Fibroblast of lung (primary cell): Measurements from ENCODE around the gene SLC12A6. TPM values are rescaled to one million over a fixed set of nuclear protein-coding genes. Genes with fewer than 3 reads are reported as not detected.

ENCODE experiments used
- DNase-seq, 2 donors: peaks; one replicate each; pipeline versions ENCODE4 v3.0.0 to v3.0.0-alpha.2; 2010; ENCODE audit warnings: low read depth in 2 of 2
- H2AFZ ChIP-seq: 2 replicates; pipeline ENCODE4 v1.5.1; 2012; ENCODE audit warnings: low read length, control low read depth, inconsistent platforms
- H3K27ac ChIP-seq: 2 replicates; pipeline ENCODE4 v1.5.1; 2011; ENCODE audit warnings: low read length, control low read depth; ENCODE audit not compliant: insufficient read depth
- H3K27me3 ChIP-seq: 2 replicates; pipeline ENCODE4 v1.5.1; 2011; ENCODE audit warnings: mild to moderate bottlenecking, low read length; ENCODE audit not compliant: control insufficient read depth, insufficient read depth
- H3K36me3 ChIP-seq: 2 replicates; pipeline ENCODE4 v1.5.1; 2011; ENCODE audit warnings: low read length; ENCODE audit not compliant: control insufficient read depth, insufficient read depth
- H3K4me1 ChIP-seq: 2 replicates; pipeline ENCODE4 v1.5.1; 2011; ENCODE audit warnings: low read length; ENCODE audit not compliant: control insufficient read depth, insufficient read depth; ENCODE audit errors: extremely low read depth
- H3K4me2 ChIP-seq: 2 replicates; pipeline ENCODE4 v1.5.1; 2011; ENCODE audit warnings: low read length, control low read depth; ENCODE audit not compliant: insufficient read depth; ENCODE audit errors: extremely low read depth
- H3K4me3 ChIP-seq, 4 experiments: fragments of 200-600 bp in 1 of 4; sonication (generic) in 1 of 4; replicated peaks in 1 of 4; 2 replicates each; pipeline ENCODE4 v1.5.1; 2011 to 2016; ENCODE audit warnings: low read length in 4 of 4, low read depth in 3 of 4, mild to moderate bottlenecking in 3 of 4, control low read depth in 2 of 4, inconsistent platforms in 1 of 4, mixed read lengths in 1 of 4; ENCODE audit not compliant: insufficient read depth in 1 of 4; ENCODE audit errors: control extremely low read depth in 1 of 4
- H3K79me2 ChIP-seq: 2 replicates; pipeline ENCODE4 v1.5.1; 2012; ENCODE audit warnings: mild to moderate bottlenecking, low read length, inconsistent platforms; ENCODE audit not compliant: control insufficient read depth, insufficient read depth
- H3K9ac ChIP-seq: 2 replicates; pipeline ENCODE4 v1.5.1; 2011; ENCODE audit warnings: mild to moderate bottlenecking, low read length, control low read depth; ENCODE audit not compliant: insufficient read depth
- H3K9me3 ChIP-seq: 2 replicates; pipeline ENCODE4 v1.5.1; 2012; ENCODE audit warnings: low read depth, low read length; ENCODE audit not compliant: control insufficient read depth, insufficient read depth
- H4K20me1 ChIP-seq: 2 replicates; pipeline ENCODE4 v1.5.1; 2011; ENCODE audit warnings: low read length; ENCODE audit not compliant: control insufficient read depth, insufficient read depth; ENCODE audit errors: extremely low read depth
- EZH2 ChIP-seq: IDR thresholded peaks from 2 replicates; pipeline ENCODE4 v1.5.1; 2012; ENCODE audit warnings: low read length, control low read depth, mild to moderate bottlenecking; ENCODE audit errors: missing control alignments
- polyA plus RNA-seq, 2 donors: library from polyadenylated mRNA; depleted of rRNA in 1 of 2; stranded (reverse) in 1 of 2; unstranded in 1 of 2; fragments of >200 nt; gene quantifications; 2 replicates each; pipeline ENCODE4 v1.2.1, GENCODE V29; 2011 to 2012; ENCODE audit warnings: missing spikeins in 1 of 2
- total RNA-seq: library from RNA; depleted of rRNA; stranded (reverse); fragments of >200 nt; gene quantifications from 2 replicates; pipeline ENCODE4 v1.2.1, GENCODE V29; 2014
- TF ChIP-seq, protein P1 (sequence below), 2 donors: IDR thresholded peaks in 1 of 2; conservative IDR thresholded peaks in 1 of 2; 1 replicate in 1 of 2; 2 replicates in 1 of 2; pipeline ENCODE4 v1.5.1; 2011 to 2012; ENCODE audit warnings: low read length in 2 of 2, control low read depth in 1 of 2, inconsistent platforms in 1 of 2, low read depth in 1 of 2, mild to moderate bottlenecking in 1 of 2

The SLC12A6 gene
- total and polyA plus RNA-seq, 2 donors (not counting 1 experiment from before 2014, with no cell fraction given): 19.2 to 26.9 TPM

DNA sequence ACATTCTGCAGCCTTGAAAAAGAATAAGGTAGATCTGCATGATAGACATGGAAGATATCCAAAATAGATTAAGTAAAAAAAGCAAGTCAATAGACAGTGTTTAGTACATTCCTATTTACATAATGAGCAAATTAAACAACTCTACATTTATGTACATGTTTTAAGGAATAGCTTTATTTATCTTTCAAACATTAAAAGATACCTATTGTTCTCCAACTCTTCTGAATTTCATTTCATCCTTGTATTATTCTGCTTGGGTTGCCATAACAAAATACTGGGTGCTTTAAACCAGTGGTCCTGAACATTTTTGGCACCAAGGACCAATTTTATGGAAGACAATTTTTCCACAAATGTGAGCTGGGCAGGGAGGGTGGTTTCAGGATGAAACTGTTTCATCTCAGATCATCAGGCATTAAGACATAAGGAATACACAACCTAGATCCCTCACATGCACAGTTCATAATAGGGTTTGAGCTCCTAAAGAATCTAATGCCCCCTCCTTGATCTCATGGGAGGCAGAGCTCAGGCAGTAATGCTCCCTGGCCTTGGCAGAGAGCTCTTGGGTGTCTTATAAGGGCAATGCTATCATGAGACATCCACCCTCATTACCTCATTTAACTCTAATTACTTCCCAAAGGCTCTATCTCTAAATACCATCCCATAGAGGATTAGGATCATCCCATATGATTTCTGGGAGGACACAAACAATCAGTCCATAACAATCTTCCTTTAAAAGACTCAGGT is 120.9 kb downstream of the SLC12A6 start:
- TF ChIP-seq, protein P1, sequence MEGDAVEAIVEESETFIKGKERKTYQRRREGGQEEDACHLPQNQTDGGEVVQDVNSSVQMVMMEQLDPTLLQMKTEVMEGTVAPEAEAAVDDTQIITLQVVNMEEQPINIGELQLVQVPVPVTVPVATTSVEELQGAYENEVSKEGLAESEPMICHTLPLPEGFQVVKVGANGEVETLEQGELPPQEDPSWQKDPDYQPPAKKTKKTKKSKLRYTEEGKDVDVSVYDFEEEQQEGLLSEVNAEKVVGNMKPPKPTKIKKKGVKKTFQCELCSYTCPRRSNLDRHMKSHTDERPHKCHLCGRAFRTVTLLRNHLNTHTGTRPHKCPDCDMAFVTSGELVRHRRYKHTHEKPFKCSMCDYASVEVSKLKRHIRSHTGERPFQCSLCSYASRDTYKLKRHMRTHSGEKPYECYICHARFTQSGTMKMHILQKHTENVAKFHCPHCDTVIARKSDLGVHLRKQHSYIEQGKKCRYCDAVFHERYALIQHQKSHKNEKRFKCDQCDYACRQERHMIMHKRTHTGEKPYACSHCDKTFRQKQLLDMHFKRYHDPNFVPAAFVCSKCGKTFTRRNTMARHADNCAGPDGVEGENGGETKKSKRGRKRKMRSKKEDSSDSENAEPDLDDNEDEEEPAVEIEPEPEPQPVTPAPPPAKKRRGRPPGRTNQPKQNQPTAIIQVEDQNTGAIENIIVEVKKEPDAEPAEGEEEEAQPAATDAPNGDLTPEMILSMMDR (conservative IDR thresholded peaks at IDR 0.05 in 1 of 2, IDR thresholded peaks at IDR 0.05 in 1 of 2; ENCODE audit: low read depth in 1 of 2, low read length in 2 of 2): no peak
- TF ChIP-seq EZH2: no peak
- no peaks in the 10 kb centered on the region for H4K20me1 ChIP-seq
- H3K4me1 ChIP-seq: peaks cover 3% of the 10 kb centered on the region
- no peak overlapping the region for H3K27ac ChIP-seq
- H3K79me2 ChIP-seq: no peaks in the 10 kb centered on the region
- no peak for DNase-seq
- no peak overlapping the region for H2AFZ ChIP-seq
- H3K4me2 ChIP-seq: no peak overlapping the region
- H3K36me3 ChIP-seq: no peaks in the 10 kb centered on the region
- no peak overlapping the region for H3K9ac ChIP-seq
- no peaks in the 10 kb centered on the region for H3K27me3 ChIP-seq
- no peak overlapping the region for H3K4me3 ChIP-seq
- H3K9me3 ChIP-seq: no peaks in the 10 kb centered on the region

DNA sequence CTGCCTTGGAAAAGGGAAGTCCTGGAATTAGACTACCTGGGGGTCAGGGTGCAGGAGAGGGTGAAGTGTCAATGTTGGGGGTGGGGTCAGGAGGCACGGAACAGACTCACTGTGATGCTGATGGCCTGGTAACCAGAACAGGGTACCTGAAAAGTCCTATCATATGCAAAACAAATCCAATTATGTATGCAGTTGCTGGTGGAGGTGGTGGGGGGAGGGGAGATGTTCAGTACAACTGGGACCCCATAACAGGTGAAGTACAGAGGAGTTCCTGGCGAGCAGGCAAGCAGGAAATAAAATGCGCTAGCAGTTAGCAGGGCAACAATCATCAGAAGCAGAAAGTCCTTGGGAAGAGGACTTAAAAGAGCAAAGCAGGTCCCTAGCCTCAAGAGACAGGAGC is 123.4 kb downstream of the SLC12A6 start:
- no peaks in the 10 kb centered on the region for H3K27me3 ChIP-seq
- H3K4me1 ChIP-seq: peaks cover 3% of the 10 kb centered on the region
- no peaks in the 10 kb centered on the region for H3K9me3 ChIP-seq
- no peak overlapping the region for H3K27ac ChIP-seq
- H2AFZ ChIP-seq: no peak overlapping the region
- peaks cover 3% of the 10 kb centered on the region for H3K79me2 ChIP-seq
- no peak for DNase-seq
- H4K20me1 ChIP-seq: no peaks in the 10 kb centered on the region
- TF ChIP-seq EZH2: no peak
- no peak overlapping the region for H3K9ac ChIP-seq
- no peak overlapping the region for H3K4me2 ChIP-seq
- H3K4me3 ChIP-seq: no peak overlapping the region
- H3K36me3 ChIP-seq: no peaks in the 10 kb centered on the region

DNA sequence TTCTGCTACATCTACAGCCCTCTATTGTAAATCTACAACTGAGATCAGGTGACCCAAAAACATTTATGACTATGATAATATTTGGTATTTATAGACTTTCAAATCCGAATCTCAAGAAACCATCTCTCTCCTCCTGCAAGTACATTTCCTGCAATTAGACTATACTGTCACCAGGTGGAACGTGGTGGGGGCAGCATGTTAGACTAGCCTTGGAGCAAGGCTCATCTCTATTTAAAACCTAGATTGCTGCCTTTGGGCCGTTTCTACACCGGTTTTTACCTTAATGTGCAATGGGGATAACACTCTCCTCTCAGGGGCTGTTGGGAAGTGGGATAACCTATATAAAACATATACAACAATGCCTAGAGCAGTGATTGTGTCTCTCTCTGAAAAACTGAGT is 123.9 kb downstream of the SLC12A6 start:
- H3K9me3 ChIP-seq: no peaks in the 10 kb centered on the region
- peaks cover 8% of the 10 kb centered on the region for H3K79me2 ChIP-seq
- H3K9ac ChIP-seq: no peak overlapping the region
- no peak overlapping the region for H2AFZ ChIP-seq
- TF ChIP-seq, protein P1 (conservative IDR thresholded peaks at IDR 0.05 in 1 of 2, IDR thresholded peaks at IDR 0.05 in 1 of 2; ENCODE audit: low read depth in 1 of 2, low read length in 2 of 2): no peak
- TF ChIP-seq EZH2: no peak
- H4K20me1 ChIP-seq: no peaks in the 10 kb centered on the region
- no peak for DNase-seq
- no peak overlapping the region for H3K27ac ChIP-seq
- peaks cover 3% of the 10 kb centered on the region for H3K4me1 ChIP-seq
- H3K4me2 ChIP-seq: no peak overlapping the region
- no peaks in the 10 kb centered on the region for H3K27me3 ChIP-seq
- no peak overlapping the region for H3K4me3 ChIP-seq
- H3K36me3 ChIP-seq: no peaks in the 10 kb centered on the region
